ENCODE results near the gene MAPK10.

MAPK10 gene

GRCh38 chr4:86160426-86160825 lies 199.4 kb downstream of the MAPK10 start:
- H3K4me3 ChIP-seq (ENCODE audit: low read depth, low read length): no peak overlapping the region
- DNase-seq (ENCODE audit: low read depth): no peak
- TF ChIP-seq, protein P1, sequence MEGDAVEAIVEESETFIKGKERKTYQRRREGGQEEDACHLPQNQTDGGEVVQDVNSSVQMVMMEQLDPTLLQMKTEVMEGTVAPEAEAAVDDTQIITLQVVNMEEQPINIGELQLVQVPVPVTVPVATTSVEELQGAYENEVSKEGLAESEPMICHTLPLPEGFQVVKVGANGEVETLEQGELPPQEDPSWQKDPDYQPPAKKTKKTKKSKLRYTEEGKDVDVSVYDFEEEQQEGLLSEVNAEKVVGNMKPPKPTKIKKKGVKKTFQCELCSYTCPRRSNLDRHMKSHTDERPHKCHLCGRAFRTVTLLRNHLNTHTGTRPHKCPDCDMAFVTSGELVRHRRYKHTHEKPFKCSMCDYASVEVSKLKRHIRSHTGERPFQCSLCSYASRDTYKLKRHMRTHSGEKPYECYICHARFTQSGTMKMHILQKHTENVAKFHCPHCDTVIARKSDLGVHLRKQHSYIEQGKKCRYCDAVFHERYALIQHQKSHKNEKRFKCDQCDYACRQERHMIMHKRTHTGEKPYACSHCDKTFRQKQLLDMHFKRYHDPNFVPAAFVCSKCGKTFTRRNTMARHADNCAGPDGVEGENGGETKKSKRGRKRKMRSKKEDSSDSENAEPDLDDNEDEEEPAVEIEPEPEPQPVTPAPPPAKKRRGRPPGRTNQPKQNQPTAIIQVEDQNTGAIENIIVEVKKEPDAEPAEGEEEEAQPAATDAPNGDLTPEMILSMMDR (IDR thresholded peaks at IDR 0.05; ENCODE audit: control insufficient read depth, extremely low read depth, insufficient read depth): no peak

DNA sequence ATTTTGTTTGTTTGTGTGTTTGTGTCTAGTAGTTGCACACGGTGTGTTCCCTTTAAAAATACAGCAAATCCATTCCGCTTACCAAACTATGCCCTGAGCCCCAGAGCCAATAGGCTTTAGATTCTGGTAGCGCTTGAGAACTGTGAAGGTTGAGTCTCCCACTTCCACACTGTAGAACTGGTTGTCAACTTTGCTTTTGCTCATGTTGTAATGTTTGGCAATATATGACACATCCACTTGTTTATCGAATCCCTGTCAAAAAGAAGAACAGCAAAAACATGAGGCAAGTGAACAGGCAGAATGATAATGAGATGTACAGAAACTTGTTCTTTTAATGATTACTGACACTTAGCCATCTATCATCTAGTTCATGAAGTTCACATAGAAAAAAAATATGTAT lies 200.6 kb downstream of the MAPK10 start:
- no peak overlapping the region for H3K4me3 ChIP-seq (ENCODE audit: low read depth, low read length)
- DNase-seq (ENCODE audit: low read depth): no peak
- TF ChIP-seq, protein P1 (IDR thresholded peaks at IDR 0.05; ENCODE audit: control insufficient read depth, extremely low read depth, insufficient read depth): no peak

DNA sequence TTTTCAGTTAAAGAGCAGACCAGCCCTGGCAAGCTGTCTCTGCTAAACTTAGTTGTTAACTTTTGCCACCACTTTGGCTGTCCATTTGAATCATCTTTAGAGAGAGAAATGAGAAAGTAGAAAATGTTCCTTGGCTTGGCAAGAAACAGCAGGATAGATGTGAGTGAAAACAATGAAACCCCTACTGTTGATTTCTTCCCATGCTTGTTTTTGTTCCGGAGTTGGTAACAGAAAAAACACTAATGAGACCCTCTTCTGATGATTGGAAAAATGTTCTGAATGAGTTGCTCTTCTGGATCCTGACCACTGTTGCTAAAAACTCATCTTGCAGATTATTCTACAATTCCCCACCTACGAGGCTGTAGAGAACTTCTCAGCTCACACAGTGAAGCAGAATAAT lies 203.3 kb downstream of the MAPK10 start:
- no peak for DNase-seq (ENCODE audit: low read depth)
- TF ChIP-seq, protein P1 (IDR thresholded peaks at IDR 0.05; ENCODE audit: control insufficient read depth, extremely low read depth, insufficient read depth): no peak
- H3K4me3 ChIP-seq (ENCODE audit: low read depth, low read length): no peak overlapping the region

GRCh38 chr4:86155766-86156165 lies 204.1 kb downstream of the MAPK10 start:
- no peak for DNase-seq (ENCODE audit: low read depth)
- TF ChIP-seq, protein P1 (IDR thresholded peaks at IDR 0.05; ENCODE audit: control insufficient read depth, extremely low read depth, insufficient read depth): no peak
- H3K4me3 ChIP-seq (ENCODE audit: low read depth, low read length): no peak overlapping the region

DNA sequence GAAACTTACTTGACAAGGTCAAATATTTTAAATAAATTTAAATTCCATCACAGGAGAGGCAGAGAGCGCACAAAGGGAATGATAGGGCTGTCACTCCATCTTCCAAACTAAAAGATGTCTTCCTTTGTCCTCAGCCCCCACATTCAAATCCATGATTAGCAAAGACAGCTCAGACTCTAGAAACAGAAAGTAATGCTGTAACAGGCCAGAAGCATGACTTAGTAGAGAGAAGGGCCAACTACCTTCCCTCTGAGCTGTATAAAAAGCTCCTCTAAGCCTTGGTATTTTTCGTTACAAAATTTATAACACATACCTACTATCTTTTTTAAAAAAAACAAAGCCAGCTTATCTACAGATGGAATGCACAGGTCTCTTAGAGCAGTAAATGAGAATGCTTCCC lies 207.4 kb downstream of the MAPK10 start:
- TF ChIP-seq, protein P1 (IDR thresholded peaks at IDR 0.05; ENCODE audit: control insufficient read depth, extremely low read depth, insufficient read depth): no peak
- no peak for DNase-seq (ENCODE audit: low read depth)
- H3K4me3 ChIP-seq (ENCODE audit: low read depth, low read length): no peak overlapping the region

- DNase-seq (ENCODE audit: low read depth): no peak
- no peak overlapping the region for H3K4me3 ChIP-seq (ENCODE audit: low read depth, low read length)
- TF ChIP-seq, protein P1 (IDR thresholded peaks at IDR 0.05; ENCODE audit: control insufficient read depth, extremely low read depth, insufficient read depth): no peak
Measured at GRCh38 chr4:86151196-86151595, 208.7 kb downstream of the MAPK10 start.

GRCh38 chr4:86141161-86141560 lies 218.7 kb downstream of the MAPK10 start:
- no peak for DNase-seq (ENCODE audit: low read depth)
- TF ChIP-seq, protein P1 (IDR thresholded peaks at IDR 0.05; ENCODE audit: control insufficient read depth, extremely low read depth, insufficient read depth): no peak
- H3K4me3 ChIP-seq (ENCODE audit: low read depth, low read length): no peak overlapping the region

Measured in LNCaP clone FGC (cell line).